HG02759 (cell line): Measurements from ENCODE around the gene ASIC2.
A peak's percentile ranks its signal among the peaks of the same experiment; 100 is the strongest.
"Not testable (repeated sequence)": the region's sequence is repeated elsewhere in the genome, so short reads cannot be mapped to it uniquely, and the experiment has no call there.

Experiments used
- ATAC-seq: cut with Tn5 transposase; IDR thresholded peaks from one replicate; pipeline ENCODE4 v1.9.1; 2021; ENCODE audit warnings: mild to moderate bottlenecking, moderate library complexity; ENCODE audit not compliant: unreplicated experiment

Gene ASIC2

GRCh38 chr17:32993977-32994376, 299.1 kb downstream of the ASIC2 start:
- no peak for ATAC-seq

- ATAC-seq, result no peak
Observed at GRCh38 chr17:32992321-32993033, 300.6 kb downstream of the ASIC2 start.

- no peak for ATAC-seq
Observed at GRCh38 chr17:32988481-32989101, 304.5 kb downstream of the ASIC2 start.

- ATAC-seq, result not testable (repeated sequence)
Observed at GRCh38 chr17:32987868-32988267, 305.2 kb downstream of the ASIC2 start.

GRCh38 chr17:32987453-32987805, 305.7 kb downstream of the ASIC2 start:
- ATAC-seq, result not testable (repeated sequence)

- no peak for ATAC-seq
Observed at GRCh38 chr17:32985050-32985756, 307.9 kb downstream of the ASIC2 start.

- ATAC-seq, result not testable (repeated sequence)
Observed at GRCh38 chr17:32981611-32982010, 311.5 kb downstream of the ASIC2 start.

GRCh38 chr17:32980230-32980629, 312.9 kb downstream of the ASIC2 start:
- no peak for ATAC-seq

GRCh38 chr17:32976605-32977004, 316.5 kb downstream of the ASIC2 start:
- ATAC-seq, result no peak

GRCh38 chr17:32976131-32976530, 317.0 kb downstream of the ASIC2 start:
- no peak for ATAC-seq

GRCh38 chr17:32971171-32971570, 321.9 kb downstream of the ASIC2 start:
- ATAC-seq, result peak; percentile 74

GRCh38 chr17:32970281-32970680, 322.8 kb downstream of the ASIC2 start:
- peak; percentile 77 for ATAC-seq

GRCh38 chr17:32969231-32969630, 323.9 kb downstream of the ASIC2 start:
- not testable (repeated sequence) for ATAC-seq

GRCh38 chr17:32964541-32964940, 328.6 kb downstream of the ASIC2 start:
- no peak for ATAC-seq
